ENCODE data around the gene BMPR1A.
"Not testable (repeated sequence)": the region's sequence is repeated elsewhere in the genome, so short reads cannot be mapped to it uniquely, and the experiment has no call there.

The BMPR1A gene

DNA sequence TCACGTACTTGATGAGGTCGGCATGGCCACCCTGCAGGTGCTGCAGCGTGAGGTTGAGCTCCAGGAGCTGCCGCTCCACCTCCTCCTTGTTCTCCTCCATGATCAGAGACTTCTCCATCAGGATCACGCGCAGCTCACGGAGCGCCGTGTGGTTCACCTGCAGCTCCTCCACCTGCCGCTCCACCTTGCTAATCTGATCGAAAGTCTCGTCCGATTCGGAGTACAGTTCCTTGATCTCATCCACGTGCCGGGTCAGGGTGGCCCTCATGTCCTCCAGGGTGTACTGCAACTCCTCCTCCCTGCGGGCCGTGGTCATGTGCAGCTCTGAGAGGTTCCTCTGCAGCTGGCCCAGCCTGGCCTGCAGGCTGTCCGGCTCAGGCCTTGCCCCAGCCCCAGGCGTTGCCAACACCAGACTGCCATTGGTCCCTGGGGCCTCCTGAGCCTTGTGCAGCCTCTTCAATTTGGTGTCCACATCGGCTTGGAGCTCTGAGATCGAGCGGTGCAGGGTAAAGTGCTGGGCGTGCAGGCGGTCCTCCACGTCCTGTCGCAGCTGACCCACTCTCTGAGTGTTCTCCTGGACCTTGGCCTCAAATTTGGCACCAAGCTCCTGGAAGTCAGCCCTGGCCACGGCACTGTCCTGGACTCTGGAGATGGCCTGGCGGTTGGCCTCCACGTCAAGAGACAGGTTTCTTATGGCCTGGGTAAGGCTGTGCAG lies 187.1 kb downstream of the BMPR1A start:
- DNase-seq: no peak

DNA sequence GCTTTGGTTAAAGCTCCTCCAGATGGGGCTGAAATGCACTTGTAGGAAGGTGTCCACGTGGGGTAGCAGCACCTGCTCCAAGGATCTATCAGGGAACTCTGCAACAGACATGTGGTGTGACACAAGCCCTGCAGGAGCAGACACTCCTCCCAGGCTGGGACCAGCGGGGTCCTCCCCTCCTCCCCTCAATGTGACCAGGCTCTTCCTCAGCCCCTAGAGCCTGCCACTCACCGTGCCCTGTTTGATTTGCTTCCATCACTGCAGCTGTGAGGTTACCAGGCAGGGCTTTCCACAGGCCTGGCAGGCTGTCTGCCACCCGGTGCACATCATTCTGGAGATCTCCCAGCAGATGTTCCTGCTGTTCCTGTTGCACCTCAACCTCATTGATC lies 187.6 kb downstream of the BMPR1A start:
- DNase-seq: no peak

DNA sequence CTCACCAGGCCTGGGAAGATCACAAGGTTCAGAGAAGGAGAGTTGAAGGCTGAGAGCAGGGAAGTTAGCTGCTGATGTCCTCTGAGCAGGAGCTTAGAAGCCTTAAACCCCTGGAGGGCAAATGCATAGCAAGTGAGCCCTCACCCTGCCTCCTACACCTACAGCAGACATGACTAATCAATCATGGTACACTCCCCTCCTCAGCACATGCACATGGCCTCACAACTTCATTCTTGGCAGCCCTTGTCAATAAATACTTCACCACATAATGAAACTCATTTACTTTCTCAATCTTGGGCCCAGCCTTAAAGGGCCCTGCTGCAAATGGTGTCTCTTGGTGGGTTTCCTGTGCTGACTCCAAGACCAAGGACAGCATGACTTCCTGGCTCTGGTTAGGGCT lies 188.1 kb downstream of the BMPR1A start:
- DNase-seq: no peak

DNA sequence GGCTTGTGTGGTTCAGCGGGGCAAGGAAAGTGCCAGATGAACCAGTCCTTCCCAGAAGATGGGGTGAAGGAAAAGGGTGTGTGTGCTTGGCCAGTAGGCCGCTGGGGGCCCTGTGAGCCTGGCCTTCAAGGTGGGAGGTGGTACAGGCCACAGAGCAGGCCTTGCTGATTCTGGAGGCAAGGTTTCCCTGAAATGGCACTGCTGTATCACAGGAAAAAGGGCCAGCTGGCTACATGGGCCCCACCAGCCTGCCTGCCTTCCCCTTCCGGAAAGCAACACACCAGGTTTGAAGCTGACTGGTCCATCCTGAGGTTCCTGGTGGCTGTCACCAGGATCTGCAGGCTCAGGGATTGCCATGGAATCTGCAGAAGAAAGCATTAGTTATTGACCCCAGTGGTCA lies 188.5 kb downstream of the BMPR1A start:
- DNase-seq: no peak

DNA sequence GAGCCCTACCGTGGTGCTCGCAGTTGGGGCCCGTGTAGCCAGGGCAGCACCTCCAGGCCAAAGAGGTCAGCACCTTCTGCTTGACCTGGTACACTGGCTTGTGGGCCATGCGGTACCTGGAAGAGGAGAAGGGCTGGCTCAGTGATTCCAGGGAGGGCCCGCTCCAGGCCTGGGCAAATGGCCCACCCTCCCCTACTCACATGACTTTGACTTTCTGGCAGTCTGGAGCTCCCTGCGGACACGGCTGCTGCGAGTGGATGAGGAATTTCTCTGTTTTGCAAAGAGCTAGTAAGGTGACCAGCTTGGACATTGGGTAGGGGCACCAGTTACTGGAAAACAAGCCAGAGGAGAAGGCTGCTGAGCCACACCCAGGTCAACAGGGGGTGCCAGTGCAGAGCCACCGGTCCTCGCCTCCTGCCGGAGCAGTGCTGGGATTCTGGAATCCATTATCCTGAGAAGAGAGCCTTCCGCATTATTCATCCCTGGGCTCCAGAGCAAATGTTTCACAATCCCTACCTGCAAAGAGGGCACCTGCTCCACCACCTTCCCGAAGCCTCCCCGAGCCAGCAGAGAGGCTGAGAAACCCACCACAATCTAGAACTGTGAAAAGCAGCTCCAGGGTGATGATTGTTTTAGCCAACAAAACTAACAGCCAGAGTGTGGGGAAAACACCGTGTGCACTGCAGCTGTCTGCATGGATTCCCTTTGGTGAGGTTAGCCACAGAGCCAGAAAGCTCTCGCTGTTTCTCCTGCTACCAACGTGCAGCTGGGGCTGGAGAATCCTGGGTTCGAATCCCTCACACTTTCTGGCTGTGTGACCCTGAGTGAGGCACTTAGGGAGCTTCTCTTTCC lies 189.2 kb downstream of the BMPR1A start:
- no peak for DNase-seq

DNA sequence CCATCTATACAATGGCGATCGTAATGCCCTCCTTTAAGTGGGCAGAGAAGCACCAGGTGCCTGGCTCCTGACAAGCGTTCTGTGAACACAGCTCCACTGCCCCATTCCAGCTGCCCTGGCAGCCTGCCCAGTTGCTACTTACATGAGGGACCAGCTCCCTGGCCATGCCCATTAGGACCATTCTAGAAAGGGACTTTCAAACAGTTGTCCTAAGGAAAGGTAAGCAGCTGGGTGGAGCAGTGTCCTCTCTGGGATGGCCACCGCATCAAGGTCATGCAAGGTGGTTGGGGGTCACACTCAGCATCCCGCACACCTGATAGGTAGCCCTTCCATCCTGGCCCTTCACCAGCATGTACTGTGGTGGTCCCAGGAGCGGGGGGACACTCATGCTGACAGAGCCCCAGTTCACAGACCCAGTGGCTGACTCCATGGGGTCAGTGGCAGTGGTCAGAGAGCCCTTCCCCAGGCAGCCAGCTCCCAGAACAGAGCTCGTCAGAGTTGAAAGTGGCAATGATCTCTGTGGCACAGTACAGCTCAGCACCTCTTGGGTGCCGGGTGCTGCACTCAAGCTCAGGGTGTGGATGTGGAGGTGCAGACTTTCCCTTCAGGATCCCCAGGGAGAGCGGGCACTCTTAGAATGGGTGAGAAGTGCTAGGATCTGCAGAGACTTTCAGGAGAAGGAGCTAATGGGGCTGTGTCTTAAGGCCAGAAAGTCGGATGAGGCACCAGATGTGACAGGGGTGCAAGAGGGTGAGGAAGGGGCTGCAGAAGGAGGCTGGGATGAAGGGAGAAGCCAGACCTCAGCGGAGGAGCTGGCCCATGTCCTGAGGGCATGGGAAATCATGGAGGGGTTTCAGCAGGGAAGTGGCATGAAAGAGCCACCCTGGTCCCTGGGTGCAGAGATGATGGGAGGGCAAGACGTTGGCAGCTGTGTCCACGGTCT lies 190.1 kb downstream of the BMPR1A start:
- no peak for DNase-seq

DNA sequence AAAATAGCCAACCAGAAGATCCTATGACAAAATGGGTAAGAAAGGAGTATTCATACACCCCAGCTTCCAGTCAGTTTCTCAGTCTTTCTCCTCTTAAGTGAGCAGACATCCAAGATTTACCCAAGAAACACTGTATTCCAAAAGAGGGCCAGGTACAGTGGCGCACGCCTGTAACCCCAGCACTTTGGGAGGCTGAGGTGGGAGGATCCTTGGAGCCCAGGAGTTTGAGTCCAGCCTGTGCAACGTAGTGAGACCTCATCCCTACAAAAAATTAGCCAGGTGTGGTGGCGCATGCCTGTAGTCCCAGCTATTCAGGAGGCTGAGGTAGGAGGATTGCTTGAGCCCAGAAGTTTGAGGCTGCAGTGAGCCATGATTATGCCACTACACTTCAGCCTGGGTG lies 191.4 kb downstream of the BMPR1A start:
- DNase-seq: not testable (repeated sequence)

DNA sequence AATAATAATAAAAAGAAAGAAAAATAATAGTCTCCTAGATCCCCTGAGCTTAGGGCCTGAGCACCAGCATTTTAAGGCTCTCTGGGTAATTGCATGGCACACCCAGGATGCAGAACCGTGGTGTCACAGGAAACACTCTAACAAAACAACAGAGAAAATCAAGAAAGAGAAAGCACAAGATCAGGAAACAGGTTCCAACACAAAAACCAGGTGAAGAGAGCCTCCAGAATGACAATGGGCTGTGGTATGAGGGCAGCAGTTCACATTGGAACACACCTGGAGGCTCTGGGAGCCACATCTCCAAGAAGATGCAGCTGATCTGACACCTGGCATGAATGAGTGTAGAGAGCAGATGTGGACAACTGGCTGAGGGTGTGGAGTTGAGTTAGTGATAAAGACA lies 193.9 kb downstream of the BMPR1A start:
- DNase-seq: peak; percentile 33

DNA sequence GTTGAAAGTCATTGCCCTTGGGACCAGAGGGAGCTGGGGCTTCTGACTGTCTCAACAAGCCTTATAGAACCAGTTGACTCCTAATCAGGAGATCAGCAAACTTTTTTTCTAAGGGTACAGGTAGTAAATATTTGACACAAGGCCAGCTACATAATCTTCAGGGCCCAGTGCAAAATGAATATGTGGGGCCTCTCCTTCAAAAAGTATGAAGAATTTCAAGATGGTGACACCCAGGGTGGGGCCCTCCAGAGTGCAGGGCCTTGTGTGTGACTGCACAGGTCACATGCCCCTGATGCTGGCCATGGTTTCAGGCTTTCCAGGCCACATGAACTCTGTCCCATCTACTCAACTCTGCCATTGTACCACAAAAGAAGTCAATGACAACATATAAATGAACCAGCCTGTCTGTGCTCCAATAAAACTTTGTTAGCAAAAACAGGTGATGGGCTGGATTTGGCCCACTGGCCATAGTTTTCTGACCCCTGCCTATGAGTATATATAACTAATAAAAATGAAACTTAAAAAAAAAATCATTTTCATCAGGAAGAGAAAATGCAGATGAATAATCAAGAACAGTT lies 194.9 kb downstream of the BMPR1A start:
- DNase-seq: no peak

DNA sequence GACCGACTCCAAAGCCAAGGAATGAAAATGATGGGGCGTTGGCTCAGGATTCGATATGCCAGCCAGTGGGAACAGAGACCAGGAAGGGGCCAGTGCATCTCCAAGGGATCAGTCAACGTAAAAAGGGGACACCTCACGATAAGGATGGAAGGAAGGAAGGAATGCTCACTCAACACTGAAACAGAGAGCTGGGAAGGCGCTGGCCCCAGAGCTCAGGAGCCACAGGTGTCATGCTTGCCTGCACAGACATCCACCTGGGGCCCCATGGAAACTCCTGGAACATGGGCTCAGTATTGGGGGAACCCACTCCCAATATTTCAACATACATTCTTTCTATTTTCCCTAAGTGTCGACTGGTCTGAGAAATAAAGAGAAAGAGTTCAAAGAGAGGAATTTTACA lies 195.7 kb downstream of the BMPR1A start:
- no peak for DNase-seq

DNA sequence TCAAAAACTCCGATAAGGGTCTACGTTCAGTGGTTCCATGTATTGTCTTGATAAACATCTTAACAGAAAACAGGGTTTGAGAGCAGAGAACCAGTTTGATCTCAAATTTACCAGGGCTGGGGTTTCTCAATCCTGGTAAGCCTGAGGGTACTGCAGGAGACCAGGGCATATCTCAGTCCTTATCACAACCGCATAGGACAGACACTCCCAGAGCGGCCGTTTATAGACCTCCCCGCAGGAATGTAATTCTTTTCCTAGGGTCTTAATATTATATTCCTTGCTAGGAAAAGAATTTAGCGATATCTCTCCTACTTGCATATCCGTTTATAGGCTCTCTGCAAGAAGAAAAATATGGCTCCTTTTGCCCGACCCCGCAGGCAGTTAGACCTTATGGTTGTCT lies 196.3 kb downstream of the BMPR1A start:
- DNase-seq: not testable (repeated sequence)

DNA sequence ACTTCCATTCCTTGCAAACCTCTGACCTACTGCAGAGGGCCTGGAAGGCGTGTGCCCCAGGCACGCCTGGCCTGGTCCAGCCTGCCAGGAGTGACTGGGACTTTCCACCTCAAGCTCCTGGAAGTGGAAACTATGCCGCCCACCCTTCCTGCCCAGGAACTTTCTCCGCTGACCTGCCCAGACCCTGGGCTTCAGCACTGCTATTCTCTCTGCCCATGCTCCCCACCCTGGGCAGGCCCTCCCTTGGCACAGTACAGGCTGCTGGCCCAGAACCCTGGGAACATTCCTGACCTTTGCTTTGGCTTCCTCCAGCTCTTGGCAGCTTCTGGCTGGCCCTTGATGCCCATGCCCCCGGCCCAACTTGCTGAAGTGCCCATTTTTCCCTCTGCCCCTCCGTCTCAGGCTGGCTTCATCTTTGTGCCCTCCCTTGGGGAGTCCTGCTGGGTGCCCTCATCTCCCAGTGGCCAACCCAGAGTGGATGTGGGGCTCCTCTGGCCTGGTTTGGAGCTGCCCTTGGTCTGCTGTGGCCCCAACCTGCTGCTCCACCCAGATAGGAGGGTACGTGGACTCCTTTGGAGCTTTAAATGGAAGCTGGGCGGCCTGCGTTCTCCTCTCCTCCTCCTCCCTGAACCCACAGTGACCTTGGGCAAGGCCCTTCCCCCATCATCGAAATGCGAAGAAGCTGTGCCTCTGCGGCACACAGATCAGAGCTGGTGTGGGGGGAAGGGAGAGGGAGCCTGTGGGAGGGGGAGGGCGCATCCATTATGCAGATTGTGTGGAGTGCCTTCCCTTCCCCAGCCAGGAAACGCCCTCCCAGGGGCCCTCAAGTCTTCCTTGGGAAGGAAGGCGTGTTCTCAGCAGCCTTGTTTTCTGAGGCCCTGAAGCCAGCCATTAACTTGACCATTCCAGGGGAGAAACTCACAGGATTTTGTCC lies 197.6 kb downstream of the BMPR1A start:
- DNase-seq: no peak

DNA sequence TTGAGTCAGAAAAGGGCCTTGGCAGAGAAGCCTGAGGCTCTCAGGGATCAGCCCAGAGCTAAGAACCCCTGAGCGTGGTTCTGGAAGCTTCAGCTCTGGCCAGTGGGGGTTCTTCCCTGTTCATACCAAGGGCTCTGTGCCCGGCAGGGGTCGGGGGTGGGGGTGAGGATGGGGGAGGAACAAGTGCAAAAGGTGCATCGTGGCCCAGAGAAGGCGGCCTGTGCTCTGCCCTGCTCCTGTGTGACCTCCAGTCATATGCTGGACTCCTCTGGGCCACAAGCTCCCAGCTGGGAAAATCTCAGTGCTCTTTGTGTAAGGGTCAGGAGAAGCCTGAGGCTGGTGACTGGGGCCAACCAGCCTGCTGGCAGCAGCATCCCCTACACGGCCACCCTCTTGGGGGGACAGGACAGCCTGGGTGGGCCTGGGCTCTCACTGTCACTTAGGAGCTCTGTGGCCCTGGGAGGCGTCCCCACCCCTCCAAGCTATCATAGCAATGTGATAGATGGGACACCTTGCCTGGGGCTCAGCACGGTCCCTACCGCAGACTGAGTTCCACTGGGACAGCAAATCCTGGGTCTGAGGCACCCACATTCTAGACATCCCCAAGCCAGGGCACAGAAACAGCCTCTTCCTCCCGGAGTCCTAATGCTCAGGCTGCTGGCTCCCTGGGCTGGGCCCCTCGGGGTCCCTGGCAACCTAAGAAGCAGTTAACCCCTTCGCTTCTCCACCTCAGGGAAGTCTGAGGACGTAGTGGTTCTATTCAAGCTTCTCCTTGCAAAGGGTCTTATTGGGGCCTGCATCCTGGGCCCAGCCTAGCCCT lies 198.5 kb downstream of the BMPR1A start:
- no peak for DNase-seq

DNA sequence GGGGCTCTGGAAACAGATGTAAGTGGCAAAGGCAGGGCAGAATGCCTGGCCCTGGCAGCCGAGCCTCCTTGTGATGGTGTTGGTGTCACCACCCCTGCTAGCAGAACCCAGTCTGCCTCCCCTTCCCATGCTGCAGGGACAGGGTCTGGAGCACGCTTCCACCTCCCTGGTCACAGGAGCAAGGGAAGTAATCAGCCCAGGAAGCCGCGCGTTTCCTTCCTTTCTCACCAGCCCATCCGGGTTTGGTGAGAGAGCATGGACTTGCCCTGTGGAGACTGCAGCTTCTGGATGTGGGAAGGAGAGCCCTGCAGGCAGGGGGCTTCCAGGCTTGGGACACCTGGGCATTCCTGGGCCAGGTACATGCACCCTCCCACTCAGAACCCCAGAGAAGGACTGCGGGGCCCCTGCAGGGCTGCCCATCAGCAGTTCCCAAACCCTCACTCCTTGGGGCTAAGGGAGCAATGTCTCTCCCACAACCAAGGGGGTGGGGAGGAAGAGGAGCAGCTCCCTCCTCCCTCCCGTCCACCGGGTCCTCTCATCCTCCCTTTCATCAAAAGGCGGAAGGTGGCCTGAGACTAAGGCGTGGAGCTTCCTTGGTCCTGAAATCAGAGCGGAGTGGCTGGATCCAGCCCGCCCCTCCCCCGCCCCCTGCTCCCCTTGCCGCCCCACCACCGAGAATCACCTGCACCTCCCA lies 199.2 kb downstream of the BMPR1A start:
- DNase-seq: no peak

DNA sequence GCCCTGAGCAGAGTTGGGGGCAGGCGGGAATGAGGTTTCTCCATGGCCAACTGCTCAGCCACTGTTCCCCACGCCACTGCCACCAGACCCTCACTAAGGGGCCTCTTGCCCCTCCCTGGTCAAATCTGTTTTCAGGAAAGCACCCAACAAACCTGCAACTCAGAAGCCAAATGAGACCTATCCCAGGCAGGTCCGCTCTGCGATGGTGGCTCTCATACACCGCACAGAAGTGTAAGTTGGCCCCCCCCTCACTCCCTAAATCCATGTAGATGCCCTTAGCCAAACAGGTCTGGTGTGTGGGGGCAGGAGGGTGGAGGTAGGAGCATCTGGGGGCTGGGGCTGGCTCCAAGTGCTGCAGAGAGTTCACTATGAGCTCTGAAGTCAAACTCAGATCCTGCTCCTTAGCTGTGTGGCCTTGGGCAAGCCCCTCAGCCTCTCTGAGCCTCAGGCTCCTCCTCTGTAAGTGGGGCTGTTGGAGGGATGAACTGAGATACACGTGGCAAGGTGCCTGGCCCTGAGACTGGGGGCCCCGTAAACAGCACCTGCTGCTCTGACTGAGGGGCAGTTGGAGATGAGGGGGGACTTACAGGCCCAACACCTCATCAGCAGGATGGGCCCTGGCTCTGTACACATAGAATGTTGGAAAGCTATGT lies 199.9 kb downstream of the BMPR1A start:
- no peak for DNase-seq

DNA sequence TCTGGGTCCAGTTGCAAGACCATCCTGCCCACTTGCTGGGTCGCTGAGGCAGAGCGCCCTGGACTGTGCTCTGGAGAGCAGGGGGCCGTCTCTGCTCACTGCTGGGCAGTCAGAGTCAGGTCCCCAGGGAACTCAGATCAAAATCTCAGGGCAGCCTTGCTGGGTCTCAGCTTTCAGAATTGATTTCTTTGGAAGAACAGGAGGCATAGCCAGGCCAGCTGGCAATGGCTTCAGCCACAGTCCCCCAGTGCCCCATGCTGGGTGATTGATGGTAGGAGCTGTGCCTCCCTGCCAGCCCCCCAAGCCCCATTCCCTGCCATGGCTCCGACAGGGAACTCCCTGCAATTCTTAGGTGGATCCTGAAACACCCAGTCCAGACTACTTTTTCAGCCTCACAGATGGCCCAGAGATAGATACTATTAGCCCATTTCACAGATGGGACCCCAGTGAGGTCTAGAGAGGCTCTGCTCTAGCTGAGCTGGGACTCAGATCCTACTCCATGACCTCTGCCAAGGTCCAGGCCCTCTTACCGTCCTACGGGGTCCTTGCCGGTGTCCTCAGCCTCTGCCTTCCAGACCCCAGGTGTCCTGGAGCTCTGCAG lies 200.5 kb downstream of the BMPR1A start:
- DNase-seq: no peak

DNA sequence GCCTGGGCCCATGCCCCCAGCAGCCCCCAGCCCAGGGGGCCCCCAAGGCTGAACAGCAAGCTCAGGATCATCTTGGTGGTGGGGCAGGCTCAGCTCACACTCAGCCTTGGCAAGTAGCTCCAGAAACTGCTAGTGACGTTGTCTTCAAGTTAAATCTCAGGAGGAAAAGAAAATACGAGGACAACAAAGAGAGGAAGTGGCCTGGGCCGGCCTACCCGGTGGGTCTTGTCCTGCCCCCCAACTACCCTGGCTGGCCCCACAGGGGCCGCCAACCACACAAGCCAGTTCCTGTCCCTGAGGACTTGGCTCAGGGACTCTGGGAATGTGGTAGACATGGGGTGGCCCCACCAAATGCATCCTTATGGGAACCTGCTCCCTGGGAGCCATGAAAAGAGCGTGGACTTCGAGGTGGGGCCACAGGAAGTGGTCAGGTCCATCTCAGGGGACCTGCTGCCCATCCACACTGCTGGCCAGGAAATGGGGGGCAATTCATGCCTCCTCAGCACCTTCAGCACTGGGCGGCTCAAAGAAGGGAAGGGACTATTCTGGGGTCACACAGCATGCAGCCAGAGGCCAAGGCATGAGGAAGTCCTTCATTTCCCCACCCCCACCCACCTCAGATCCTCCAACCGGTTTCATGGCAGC lies 201.2 kb downstream of the BMPR1A start, which contains the start of gene MMRN2:
TSS of gene MMRN2 (minus strand) at position 145 of the 645 bp plus-strand sequence. CDS start at position 71, 74 bp downstream.
- DNase-seq: no peak

DNA sequence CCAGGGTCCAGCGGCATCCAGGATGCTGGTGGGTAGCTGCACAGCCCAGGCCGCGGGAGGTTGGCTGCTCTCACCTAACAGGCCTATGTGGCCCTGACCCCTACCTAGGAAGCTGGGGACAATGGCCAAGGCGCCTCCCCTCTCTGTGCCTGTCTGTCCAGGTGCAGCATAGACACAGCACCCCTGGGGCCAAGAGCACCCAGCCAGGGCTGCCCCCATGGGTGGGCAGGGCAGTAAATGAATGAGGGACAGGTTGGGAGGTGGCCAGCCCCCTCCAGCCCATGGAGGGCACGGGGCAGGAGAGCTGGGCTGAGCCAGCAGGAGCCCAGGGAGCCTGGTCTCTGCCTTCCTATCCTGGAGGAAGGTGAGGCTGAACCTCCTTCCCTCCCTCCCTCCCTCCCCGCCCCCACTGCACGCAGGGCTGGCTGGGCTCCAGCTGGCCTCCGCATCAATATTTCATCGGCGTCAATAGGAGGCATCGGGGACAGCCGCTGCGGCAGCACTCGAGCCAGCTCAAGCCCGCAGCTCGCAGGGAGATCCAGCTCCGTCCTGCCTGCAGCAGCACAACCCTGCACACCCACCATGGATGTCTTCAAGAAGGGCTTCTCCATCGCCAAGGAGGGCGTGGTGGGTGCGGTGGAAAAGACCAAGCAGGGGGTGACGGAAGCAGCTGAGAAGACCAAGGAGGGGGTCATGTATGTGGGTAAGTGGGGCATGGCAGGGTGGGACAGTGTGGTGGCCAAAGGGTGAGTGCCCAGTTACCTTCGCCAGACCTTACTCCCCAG lies 201.9 kb downstream of the BMPR1A start, which contains the start of gene SNCG:
TSS of gene SNCG (plus strand) at position 484 of the 785 bp plus-strand sequence. CDS start at position 583, 99 bp downstream.
- DNase-seq: no peak

All from CD4-positive, alpha-beta T cell treated with Interleukin-10 for 1 hour (primary cell).